Colonic mucosa (tissue), 4 donors: ENCODE measurements around the gene FARP1. TPM values are rescaled to one million over a fixed set of nuclear protein-coding genes. Genes with fewer than 3 reads are reported as not detected.

Experiments
- DNase-seq: peaks from one replicate; pipeline ENCODE4 v3.0.0-alpha.2; 2020
- H3K27ac ChIP-seq: fragments of 200-600 bp; one replicate; pipeline ENCODE4 v1.8.0; 2021
- H3K27me3 ChIP-seq: fragments of 200-600 bp; one replicate; pipeline ENCODE4 v1.8.0; 2021
- H3K36me3 ChIP-seq: fragments of 200-600 bp; one replicate; pipeline ENCODE4 v1.8.0; 2021
- H3K4me1 ChIP-seq: fragments of 200-600 bp; one replicate; pipeline ENCODE4 v1.8.0; 2021; ENCODE audit warnings: mild to moderate bottlenecking
- H3K4me3 ChIP-seq: fragments of 200-600 bp; one replicate; pipeline ENCODE4 v1.8.0; 2021
- H3K9ac ChIP-seq, 2 donors: one replicate each; pipeline ENCODE4 v1.7.0; 2013; ENCODE audit warnings: control low read depth in 2 of 2, low read depth in 2 of 2, low read length in 2 of 2
- H3K9me3 ChIP-seq: fragments of 200-600 bp; one replicate; pipeline ENCODE4 v1.8.0; 2021
- CTCF ChIP-seq: fragments of 200-600 bp; IDR thresholded peaks from one replicate; pipeline ENCODE4 v1.8.0; 2022; ENCODE audit warnings: antibody characterized with exemption, mild to moderate bottlenecking
- intact Hi-C: fragments of 100-400 bp; cut with DNase I; formaldehyde crosslinking; loops from one replicate; pipeline ENCODE4 v1.14.1; 2022
- total RNA-seq, 2 donors: library from RNA; stranded (reverse); fragmentation: NEBNext Ultra II Directional in 1 of 2; extraction: Animal tissue kit (Norgen Biotek cat#: 25700) in 1 of 2; gene quantifications; one replicate each; pipeline ENCODE4 v1.2.1, GENCODE V29; 2021
- donor health status: healthy.
- donor health status: DM: no; HTN: no; CAD: no.
- donor health status: DM: no; HTN: no; CAD: no.

FARP1 gene
- total RNA-seq, 2 donors from 2014 or later: 39.1 to 53.5 TPM

GRCh38 chr13:98309569-98310335 lies 166.9 kb downstream of the FARP1 start:
- Histone ChIP-seq H3K36me3 (no peaks in the 10 kb centered on the region), H3K27ac (no peak overlapping the region), H3K9me3 (no peaks in the 10 kb centered on the region), H3K9ac (no peak overlapping the region), H3K4me1 (no peaks in the 10 kb centered on the region), H3K4me3 (no peak overlapping the region), H3K27me3 (no peaks in the 10 kb centered on the region)
- TF ChIP-seq CTCF: no peak
- no peak for DNase-seq
- intact Hi-C loops: no loop called here

GRCh38 chr13:98310485-98311199 lies 167.7 kb downstream of the FARP1 start:
- Histone ChIP-seq H3K27me3 (no peaks in the 10 kb centered on the region), H3K9me3 (no peaks in the 10 kb centered on the region), H3K4me1 (no peaks in the 10 kb centered on the region), H3K27ac (peak overlapping the region; percentile 39), H3K4me3 (no peak overlapping the region), H3K36me3 (no peaks in the 10 kb centered on the region), H3K9ac (no peak overlapping the region)
- intact Hi-C loops: no loop called here
- TF ChIP-seq CTCF: no peak
- no peak for DNase-seq

- Histone ChIP-seq H3K9me3 (no peaks in the 10 kb centered on the region), H3K27ac (peak overlapping the region; percentile 39), H3K27me3 (no peaks in the 10 kb centered on the region), H3K9ac (no peak overlapping the region), H3K4me3 (no peak overlapping the region), H3K36me3 (no peaks in the 10 kb centered on the region), H3K4me1 (no peaks in the 10 kb centered on the region)
- TF ChIP-seq CTCF: no peak
- DNase-seq: no peak
- intact Hi-C loops: no loop called here
These were observed 168.3 kb downstream of the FARP1 start for GRCh38 chr13:98311200-98311548.

GRCh38 chr13:98312606-98313005 lies 169.7 kb downstream of the FARP1 start:
- H3K9me3 ChIP-seq: no peaks in the 10 kb centered on the region
- H3K4me3 ChIP-seq: no peak overlapping the region
- intact Hi-C loops: no loop called here
- H3K27me3 ChIP-seq: no peaks in the 10 kb centered on the region
- no peak overlapping the region for H3K9ac ChIP-seq
- no peak for TF ChIP-seq CTCF
- no peaks in the 10 kb centered on the region for H3K36me3 ChIP-seq
- H3K4me1 ChIP-seq: no peaks in the 10 kb centered on the region
- H3K27ac ChIP-seq: no peak overlapping the region
- no peak for DNase-seq

- DNase-seq: peak; percentile 44
- no peaks in the 10 kb centered on the region for H3K4me1 ChIP-seq
- H3K9ac ChIP-seq: no peak overlapping the region
- no peak overlapping the region for H3K4me3 ChIP-seq
- no peaks in the 10 kb centered on the region for H3K9me3 ChIP-seq
- no peaks in the 10 kb centered on the region for H3K36me3 ChIP-seq
- TF ChIP-seq CTCF: no peak
- no peaks in the 10 kb centered on the region for H3K27me3 ChIP-seq
- H3K27ac ChIP-seq: no peak overlapping the region
- intact Hi-C loops: no loop called here
These were observed 170.4 kb downstream of the FARP1 start for GRCh38 chr13:98313023-98313921.
